ENCODE results near the gene KCTD15. TPM values are rescaled to one million over a fixed set of nuclear protein-coding genes. Genes with fewer than 3 reads are reported as not detected.
A peak's percentile ranks its signal among the peaks of the same experiment; 100 is the strongest.

KCTD15 gene
- total RNA-seq, 1 experiment from 2014 or later: 13.8 TPM

DNA sequence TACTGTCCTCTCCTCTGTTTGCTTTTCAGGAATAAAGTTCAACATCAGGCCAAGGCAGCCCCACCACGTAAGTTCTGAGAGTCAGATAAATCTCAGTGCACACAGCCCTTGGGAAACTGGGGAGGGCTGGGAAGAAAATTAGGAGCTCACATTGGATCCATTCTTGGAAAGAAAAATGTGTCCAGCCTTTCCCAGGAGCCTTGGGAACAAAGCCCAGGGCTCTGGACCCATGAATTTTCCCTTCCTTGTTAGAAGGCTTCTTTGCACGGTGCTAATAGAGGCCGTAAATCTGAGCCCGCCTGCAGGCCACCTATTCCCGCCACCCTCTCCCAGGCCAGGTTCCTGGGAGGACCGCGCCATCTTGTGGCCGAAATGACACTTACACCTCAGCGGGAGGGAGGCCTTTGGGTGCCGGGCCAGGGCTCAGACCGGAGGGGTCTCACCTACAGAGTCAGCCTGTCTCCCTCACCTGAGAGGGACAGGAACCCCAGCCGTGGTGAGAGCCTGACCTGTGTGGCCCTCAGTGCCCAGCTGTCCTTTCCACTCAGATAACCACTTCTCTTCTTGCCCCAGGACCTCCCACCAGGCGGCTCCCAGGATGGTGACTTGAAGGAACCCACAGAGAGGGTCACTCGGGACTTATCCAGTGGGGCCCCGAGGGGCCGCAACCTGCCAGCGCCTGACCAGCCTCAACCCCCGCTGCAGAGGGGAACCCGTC lies 25.1 kb upstream of the KCTD15 start:
- no peaks in the 10 kb centered on the region for H3K79me2 ChIP-seq (ENCODE audit: low read depth)
- no peaks in the 10 kb centered on the region for H3K9me2 ChIP-seq (ENCODE audit: insufficient read depth)
- H3K9me3 ChIP-seq (ENCODE audit: insufficient read depth, low read depth): no peaks in the 10 kb centered on the region
- no peak overlapping the region for H3K27ac ChIP-seq
- no TSS peak for BruUV-seq (replicated peaks)
- intact Hi-C loops (cut with micrococcal nuclease; ENCODE audit: unreplicated experiment): loop anchor here (1.0 to 5.0 kb wide), 5 partner anchors 341 to 644 kb away; no protein-coding TSS in a partner anchor
- ChIA-PET CTCF (interaction anchor here (0.5 to 1.2 kb wide), 4 partner anchors 341 to 613 kb away, joined by 3 to 6 read pairs (median 6); no protein-coding TSS in a partner anchor), POLR2A (ENCODE audit: unreplicated experiment) (no interaction called here)
- no peak overlapping the region for H2AFZ ChIP-seq
- no peaks in the 10 kb centered on the region for H3K36me3 ChIP-seq (ENCODE audit: low read depth)
- no peak for TF ChIP-seq EZH2 (IDR thresholded peaks at IDR 0.05; ENCODE audit: low read depth)
- TF ChIP-seq, protein P1, sequence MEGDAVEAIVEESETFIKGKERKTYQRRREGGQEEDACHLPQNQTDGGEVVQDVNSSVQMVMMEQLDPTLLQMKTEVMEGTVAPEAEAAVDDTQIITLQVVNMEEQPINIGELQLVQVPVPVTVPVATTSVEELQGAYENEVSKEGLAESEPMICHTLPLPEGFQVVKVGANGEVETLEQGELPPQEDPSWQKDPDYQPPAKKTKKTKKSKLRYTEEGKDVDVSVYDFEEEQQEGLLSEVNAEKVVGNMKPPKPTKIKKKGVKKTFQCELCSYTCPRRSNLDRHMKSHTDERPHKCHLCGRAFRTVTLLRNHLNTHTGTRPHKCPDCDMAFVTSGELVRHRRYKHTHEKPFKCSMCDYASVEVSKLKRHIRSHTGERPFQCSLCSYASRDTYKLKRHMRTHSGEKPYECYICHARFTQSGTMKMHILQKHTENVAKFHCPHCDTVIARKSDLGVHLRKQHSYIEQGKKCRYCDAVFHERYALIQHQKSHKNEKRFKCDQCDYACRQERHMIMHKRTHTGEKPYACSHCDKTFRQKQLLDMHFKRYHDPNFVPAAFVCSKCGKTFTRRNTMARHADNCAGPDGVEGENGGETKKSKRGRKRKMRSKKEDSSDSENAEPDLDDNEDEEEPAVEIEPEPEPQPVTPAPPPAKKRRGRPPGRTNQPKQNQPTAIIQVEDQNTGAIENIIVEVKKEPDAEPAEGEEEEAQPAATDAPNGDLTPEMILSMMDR (conservative IDR thresholded peaks at IDR 0.05): peak; percentile 89
- H3F3A ChIP-seq (ENCODE audit: insufficient read depth, low read depth): no peaks in the 10 kb centered on the region
- DNase-seq: peak; percentile 46 to 72
- no peaks in the 10 kb centered on the region for H4K20me1 ChIP-seq (ENCODE audit: insufficient read depth)
- H3K4me1 ChIP-seq (replicated peaks; ENCODE audit: insufficient read depth): no peaks in the 10 kb centered on the region
- no peak overlapping the region for H3K4me3 ChIP-seq
- no peak overlapping the region for H3K4me2 ChIP-seq
- H3K27me3 ChIP-seq (ENCODE audit: insufficient read depth, low read depth): peaks cover 49% of the 10 kb centered on the region

DNA sequence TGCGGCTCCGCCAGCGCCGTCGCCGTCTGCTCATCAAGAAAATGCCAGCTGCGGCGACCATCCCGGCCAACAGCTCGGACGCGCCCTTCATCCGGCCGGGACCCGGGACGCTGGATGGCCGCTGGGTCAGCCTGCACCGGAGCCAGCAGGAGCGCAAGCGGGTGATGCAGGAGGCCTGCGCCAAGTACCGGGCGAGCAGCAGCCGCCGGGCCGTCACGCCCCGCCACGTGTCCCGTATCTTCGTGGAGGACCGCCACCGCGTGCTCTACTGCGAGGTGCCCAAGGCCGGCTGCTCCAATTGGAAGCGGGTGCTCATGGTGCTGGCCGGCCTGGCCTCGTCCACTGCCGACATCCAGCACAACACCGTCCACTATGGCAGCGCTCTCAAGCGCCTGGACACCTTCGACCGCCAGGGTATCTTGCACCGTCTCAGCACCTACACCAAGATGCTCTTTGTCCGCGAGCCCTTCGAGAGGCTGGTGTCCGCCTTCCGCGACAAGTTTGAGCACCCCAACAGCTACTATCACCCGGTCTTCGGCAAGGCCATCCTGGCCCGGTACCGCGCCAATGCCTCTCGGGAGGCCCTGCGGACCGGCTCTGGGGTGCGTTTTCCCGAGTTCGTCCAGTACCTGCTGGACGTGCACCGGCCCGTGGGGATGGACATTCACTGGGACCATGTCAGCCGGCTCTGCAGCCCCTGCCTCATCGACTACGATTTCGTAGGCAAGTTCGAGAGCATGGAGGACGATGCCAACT lies 24.4 kb upstream of the KCTD15 start:
- CTCF ChIA-PET: no interaction called here
- intact Hi-C loops (cut with micrococcal nuclease; ENCODE audit: unreplicated experiment): loop anchor here (5.0 kb wide), 2 partner anchors 630 to 645 kb away; no protein-coding TSS in a partner anchor
- BruUV-seq (replicated peaks): no TSS peak

DNA sequence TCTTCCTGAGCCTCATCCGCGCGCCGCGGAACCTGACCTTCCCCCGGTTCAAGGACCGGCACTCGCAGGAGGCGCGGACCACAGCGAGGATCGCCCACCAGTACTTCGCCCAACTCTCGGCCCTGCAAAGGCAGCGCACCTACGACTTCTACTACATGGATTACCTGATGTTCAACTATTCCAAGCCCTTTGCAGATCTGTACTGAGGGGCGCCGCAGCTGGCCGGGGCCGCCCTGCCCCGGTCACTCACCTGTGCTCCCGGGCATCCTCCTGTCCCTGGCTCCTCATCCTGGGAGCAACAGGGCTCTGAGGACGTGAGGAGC lies 23.9 kb upstream of the KCTD15 start:
- no peaks in the 10 kb centered on the region for H3K36me3 ChIP-seq (ENCODE audit: low read depth)
- H3K79me2 ChIP-seq (ENCODE audit: low read depth): no peaks in the 10 kb centered on the region
- no peak for TF ChIP-seq EZH2 (IDR thresholded peaks at IDR 0.05; ENCODE audit: low read depth)
- POLR2A ChIA-PET (ENCODE audit: unreplicated experiment): no interaction called here
- CTCF ChIA-PET: no interaction called here
- H4K20me1 ChIP-seq (ENCODE audit: insufficient read depth): no peaks in the 10 kb centered on the region
- DNase-seq: no peak
- H3K27ac ChIP-seq: no peak overlapping the region
- H3K9me2 ChIP-seq (ENCODE audit: insufficient read depth): no peaks in the 10 kb centered on the region
- peaks cover 36% of the 10 kb centered on the region for H3K27me3 ChIP-seq (ENCODE audit: insufficient read depth, low read depth)
- intact Hi-C loops (cut with micrococcal nuclease; ENCODE audit: unreplicated experiment): loop anchor here (5.0 kb wide), 2 partner anchors 631 to 646 kb away; no protein-coding TSS in a partner anchor
- H3K4me2 ChIP-seq: no peak overlapping the region
- H3K4me1 ChIP-seq (replicated peaks; ENCODE audit: insufficient read depth): no peaks in the 10 kb centered on the region
- no peaks in the 10 kb centered on the region for H3F3A ChIP-seq (ENCODE audit: insufficient read depth, low read depth)
- no peaks in the 10 kb centered on the region for H3K9me3 ChIP-seq (ENCODE audit: insufficient read depth, low read depth)
- BruUV-seq (replicated peaks): no TSS peak
- H2AFZ ChIP-seq: no peak overlapping the region
- H3K4me3 ChIP-seq: no peak overlapping the region

More for the DNA sequence above, 24.4 kb upstream of the KCTD15 start:
- Histone ChIP-seq H3K36me3 (ENCODE audit: low read depth) (no peaks in the 10 kb centered on the region), H3K79me2 (ENCODE audit: low read depth) (no peaks in the 10 kb centered on the region), H3K9me2 (ENCODE audit: insufficient read depth) (no peaks in the 10 kb centered on the region), H3K27me3 (ENCODE audit: insufficient read depth, low read depth) (peaks cover 42% of the 10 kb centered on the region), H3K4me3 (no peak overlapping the region), H3K4me2 (no peak overlapping the region), H3K27ac (no peak overlapping the region), H3F3A (ENCODE audit: insufficient read depth, low read depth) (no peaks in the 10 kb centered on the region), H3K4me1 (replicated peaks; ENCODE audit: insufficient read depth) (no peaks in the 10 kb centered on the region), H4K20me1 (ENCODE audit: insufficient read depth) (no peaks in the 10 kb centered on the region), H3K9me3 (ENCODE audit: insufficient read depth, low read depth) (no peaks in the 10 kb centered on the region), H2AFZ (no peak overlapping the region)
- TF ChIP-seq, protein P1 (conservative IDR thresholded peaks at IDR 0.05): no peak
- TF ChIP-seq EZH2 (IDR thresholded peaks at IDR 0.05; ENCODE audit: low read depth): no peak
- POLR2A ChIA-PET (ENCODE audit: unreplicated experiment): no interaction called here
- no peak for DNase-seq
